LoVo (cell line): ENCODE data around the gene GRM7.

Source experiments
- DNase-seq: peaks from one replicate; pipeline ENCODE4 v3.0.0-alpha.2; 2016; ENCODE audit warnings: low spot score

Gene GRM7

DNA sequence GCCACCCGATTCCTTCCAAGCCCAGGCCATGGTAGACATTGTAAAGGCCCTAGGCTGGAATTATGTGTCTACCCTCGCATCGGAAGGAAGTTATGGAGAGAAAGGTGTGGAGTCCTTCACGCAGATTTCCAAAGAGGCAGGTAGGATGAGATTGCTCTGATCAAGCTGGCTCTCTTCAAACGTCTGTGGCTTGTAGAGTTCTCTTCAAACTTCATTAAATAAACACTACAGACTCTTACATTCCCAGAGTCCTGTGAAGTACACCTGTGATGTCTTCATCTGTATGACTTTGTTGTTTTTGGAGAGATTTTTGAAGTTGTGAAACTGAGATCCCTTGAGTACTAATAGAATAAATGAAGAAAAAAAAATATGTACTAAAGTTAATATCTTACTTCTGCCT, 285.6 kb downstream of the GRM7 start:
- DNase-seq: no peak

DNA sequence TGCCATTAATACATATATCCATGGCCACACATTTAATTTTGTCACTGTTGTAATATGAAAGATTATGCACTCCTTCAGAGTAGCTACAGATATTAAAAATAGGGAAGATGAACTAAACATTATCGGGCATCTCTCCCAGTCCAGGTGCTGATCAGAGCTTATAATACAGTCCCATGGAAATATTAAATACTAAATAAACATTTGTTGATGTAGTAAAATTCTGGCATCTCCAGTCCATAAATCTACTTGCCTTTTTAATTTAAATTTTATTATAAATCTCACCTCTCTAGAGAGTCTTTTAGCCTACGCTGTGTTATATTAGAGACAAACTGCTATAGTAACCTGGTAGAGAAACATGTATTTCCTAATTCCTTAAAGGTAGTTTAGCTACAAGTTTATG, 297.6 kb downstream of the GRM7 start:
- no peak for DNase-seq

DNA sequence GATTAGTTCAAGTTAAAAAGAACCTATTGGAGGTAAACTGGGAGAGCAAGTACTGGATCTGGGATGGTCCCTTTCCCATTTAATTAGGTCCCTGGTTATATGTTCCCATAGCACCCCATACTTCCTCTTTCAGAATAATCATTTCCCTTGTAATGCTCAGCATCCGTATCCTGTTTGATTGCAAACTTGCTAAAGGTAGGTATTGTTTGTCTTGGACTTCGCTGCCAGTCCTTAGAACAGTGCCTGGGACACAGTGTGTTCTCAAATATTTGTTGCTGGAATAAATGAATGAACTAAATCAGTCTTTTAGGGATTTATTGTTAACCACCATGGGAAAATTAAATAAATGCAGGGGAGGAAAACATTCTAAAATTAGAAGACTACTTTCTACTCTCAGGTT, 299.8 kb downstream of the GRM7 start:
- no peak for DNase-seq

DNA sequence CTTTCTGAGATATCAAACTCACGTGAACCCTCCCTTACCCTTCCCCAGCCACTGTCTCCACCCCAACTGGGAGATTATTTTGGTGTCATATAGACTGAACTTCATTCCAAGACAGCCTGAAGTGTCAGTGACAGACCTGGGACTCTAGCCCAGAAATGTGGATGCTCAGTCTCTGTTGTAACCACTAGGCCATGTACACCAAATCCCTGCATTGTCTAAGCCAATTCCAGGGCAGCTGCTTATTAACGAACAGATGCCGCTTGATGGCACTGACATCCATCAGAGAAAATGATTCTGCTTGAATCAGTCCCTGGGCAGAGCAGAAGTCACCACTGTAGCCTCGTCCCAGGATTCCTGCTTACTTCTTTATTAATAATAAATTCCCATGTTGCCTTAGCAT, 305.5 kb downstream of the GRM7 start:
- DNase-seq: no peak

DNA sequence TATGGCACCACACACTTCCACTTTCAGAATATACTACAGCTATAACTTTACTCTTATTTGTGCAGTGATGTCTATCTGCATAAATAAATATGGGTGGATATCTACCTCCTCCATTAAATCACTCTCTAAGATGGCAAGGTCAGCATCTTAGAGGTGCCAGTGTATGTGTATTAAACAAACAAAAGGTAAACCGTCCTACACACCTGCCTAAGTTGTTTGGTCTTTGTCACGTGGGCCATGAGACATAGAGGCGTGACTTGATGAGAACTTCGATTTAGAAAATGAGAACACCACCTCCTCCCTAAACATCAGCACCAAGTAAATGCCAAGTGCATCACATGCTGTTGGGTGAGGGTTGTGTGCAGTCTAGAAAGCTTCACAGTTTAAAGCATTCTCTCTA, 310.6 kb downstream of the GRM7 start:
- no peak for DNase-seq

DNA sequence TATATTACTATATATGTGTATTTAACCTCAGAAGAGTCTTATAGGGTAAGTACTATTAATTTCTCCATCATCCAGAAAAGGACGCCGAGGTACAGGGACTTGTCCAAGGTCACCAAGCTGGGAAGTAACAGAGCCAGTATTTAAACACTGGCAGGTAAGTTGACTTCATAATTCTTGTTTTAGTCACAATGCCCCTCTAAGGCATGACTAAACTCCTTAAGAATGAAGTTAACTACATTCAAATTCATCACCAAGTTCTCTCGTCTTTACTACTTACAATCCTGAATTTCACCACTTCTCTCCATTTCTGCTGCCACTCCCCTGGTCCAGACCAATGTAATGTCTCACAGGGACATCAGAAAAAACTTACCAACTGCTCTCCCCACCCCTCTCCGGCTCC, 312.1 kb downstream of the GRM7 start:
- DNase-seq: no peak

DNA sequence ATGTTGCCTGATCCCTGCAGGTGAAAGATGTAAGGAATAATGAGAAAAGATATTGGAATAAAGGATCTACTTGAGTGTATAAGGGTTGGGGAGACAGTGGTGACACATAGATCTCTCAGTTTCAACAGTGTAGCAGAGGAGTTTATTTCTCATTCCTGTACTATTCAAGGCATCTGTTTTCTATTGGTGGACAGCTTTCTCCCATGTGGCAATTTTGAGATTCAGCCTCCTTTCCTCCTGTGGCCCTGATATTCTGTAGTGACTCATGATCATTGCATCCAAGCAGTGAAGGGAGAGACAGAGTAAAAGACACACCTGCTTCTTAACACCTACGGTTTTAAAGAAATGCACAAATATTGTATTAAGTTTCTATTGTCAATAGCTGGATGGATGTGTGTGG, 327.6 kb downstream of the GRM7 start:
- no peak for DNase-seq

DNA sequence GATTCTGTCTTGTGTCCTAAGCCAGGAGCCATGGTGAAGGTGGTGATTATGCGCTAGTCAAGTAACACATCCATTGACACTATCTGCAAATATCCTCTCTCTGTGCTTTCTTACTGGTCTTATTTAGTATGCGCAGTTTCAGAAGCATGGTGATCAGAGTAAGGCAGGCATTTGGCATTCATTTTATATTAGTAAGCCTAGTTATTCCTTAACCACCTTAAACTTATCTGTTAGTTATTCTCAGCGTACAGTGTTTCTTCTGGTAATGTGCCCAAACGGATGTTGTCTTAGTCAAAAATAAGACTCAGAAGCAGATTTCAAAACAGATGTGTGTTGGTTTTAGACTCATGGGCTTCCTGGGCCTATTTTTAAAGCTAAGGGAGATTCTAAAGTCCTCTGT, 329.2 kb downstream of the GRM7 start:
- DNase-seq: no peak

DNA sequence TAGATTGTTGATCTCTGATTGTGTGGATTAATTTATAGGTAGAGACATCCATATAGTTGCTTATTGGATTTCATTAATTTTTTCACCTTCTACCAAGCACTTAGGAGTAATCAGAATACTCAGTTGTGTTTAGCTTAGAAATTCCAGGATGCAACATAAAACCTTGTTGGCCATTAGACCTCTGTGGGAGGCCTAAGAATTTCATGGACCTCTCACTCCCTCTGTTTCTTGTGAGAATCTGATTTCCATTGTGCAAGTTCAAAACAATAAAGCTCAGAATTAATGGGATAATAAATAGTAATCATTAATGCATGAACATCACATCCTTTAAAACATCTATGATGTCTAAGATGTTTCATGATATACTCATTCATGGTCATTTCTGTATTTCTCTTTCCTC, 332.4 kb downstream of the GRM7 start:
- DNase-seq: no peak

DNA sequence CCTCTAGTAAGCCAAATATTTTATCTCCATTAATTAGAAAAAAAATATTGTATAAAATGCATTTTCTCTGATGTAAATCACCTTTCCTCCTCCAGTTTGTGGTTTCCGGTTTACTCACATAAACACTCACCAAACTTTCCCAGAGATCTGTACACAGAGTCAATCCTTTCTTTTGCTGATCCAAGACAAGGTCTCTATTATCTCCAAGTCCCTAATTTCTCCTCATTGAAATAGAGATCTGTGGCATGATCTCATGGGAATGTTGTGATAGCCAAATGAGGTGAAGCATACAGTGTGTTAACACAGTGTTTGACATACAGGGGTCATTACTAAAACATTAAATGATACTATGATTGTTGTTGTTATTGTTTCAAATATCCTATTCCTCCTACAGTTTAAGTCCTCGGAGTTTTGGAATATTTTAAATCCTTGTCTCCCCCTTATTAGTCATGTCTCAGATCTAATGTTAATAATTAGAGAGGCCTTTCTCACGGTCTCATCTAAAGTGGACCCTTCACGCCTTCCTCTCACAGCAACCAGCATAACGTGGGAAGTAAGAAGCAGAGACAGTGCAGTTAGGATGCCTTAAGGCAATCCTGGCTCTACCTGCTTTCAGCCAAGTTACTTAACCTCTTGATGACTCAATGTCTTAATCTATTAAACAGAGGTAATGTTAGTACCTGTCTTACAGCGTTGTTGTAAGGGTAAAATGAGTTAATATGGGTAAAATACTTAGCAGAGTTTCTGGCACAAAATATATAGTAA, 333.3 kb downstream of the GRM7 start:
- DNase-seq: no peak

DNA sequence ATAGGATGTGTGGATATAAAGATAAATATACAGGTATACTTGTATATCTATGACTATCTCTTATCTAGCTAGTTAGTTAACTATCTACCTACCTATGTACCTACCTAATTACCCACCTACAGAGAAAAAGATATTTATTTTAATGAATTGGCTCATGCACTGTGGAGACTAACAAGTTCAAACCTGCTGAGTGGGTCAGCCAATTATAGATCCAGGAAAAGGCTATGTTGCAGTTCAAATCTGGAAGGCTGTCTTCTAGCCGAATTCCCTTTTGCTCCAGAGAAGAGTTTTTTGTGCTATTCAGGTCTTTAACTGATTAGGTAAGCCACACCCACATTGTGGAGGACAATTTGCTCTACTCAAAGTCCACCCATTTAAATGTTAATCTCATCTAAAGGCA, 335.0 kb downstream of the GRM7 start:
- DNase-seq: no peak

DNA sequence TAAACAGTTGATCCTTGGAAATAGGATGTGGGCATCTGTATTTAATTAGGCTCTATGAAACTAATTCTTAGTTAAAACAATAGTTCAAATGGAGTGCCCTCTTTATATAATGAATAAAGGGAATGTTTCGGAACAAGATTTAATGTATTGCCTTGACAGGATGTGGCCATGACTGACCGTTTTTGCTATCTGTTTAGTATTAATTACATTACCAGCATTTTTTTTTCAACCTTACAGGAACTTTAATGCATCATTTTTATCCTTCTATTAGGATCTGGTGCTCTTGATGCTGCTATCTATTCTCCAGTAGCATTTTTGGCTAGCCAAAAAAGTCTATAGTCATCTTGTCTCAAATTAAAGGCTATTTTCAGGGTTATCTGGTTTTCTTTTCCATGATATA, 340.9 kb downstream of the GRM7 start:
- DNase-seq: no peak

DNA sequence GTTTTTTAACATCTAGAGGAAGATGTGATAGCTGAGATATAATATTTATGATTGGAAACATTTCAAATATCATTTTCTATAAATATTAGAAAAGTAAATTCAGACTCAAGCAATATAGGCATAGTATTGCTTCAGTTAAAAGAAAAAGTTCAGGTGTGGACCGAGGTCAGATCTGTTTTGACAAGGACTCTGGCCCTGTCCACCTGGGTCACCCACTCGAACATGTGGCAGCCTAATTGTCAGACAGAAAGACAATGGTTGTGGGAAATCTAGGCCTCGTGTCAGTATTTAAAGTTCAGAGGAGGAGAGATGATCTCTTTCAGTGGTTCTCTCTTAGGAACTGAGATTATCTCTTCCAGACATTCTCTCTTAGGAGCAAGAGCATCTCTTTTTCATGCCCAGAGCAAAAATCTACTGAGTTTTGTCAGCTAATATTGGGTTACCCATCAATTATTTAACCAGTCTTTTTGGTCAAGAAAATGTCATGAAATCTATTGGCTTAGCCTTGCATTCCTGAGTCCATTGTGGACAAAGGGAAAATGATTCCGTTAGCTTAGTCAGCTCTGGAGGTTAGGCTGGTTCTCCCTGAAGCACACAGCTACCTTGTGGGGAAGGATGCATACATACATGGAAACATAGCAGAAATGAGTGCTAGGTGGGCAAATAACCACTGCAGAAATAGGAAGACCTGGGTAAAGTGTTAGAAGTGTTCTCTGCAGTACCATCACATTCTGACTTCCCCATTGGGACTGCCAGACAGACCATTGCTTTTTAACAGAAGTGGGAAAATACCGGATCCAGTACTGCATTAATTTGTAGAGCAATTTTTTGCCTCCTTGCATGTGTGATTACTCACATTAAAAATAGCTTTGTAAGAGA, 343.3 kb downstream of the GRM7 start:
- DNase-seq: no peak

DNA sequence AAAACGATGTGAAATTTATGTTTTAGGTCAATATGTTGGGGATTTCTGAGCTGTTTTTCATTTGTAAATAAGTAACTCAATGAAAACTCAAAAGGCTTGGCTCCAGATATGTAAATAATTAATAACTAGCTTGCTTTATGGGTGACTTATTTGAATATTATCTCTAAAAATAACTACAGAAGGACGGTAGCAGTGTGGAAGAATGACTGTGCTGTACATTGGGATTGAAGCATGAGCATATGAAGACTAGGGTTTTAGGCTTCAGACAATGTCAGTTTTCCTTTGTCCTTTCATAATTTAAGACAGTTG, 343.9 kb downstream of the GRM7 start:
- DNase-seq: no peak

DNA sequence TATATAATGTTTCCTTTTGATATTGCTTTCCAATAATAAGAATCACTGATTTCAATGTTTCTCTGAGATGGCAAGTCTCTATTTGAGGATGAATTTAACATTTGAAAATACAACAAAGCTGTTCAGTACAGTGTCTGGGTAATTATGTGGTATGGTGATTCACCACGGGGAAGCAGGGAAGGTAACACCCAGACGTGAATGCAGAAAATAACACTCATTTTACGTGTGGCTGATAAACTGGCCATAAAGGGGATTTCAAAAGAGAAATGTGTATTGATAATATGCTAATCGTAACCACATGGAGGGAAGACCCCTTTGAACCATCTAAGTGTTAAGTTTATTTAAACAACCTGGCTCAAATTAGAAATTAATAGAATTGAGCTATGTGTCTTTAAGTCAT, 344.6 kb downstream of the GRM7 start:
- DNase-seq: no peak

DNA sequence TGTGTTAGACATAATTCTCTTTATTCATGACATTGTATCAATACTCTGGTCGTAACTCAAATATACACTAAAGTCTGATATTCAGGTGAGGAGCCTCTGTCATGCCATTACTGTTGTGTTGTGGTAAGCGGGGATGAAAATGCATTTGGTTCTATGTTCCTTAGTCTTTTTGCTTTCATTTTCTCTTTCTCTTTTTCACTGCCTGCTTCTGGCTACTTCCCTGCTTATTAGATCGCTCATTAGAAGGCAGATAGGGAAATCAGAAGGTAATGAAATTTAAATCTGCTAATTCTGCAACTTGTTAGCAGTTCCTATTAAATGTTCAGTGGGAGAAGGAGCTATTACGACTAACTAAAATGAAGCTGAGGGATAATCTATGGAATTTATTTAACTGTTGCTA, 345.0 kb downstream of the GRM7 start:
- no peak for DNase-seq

DNA sequence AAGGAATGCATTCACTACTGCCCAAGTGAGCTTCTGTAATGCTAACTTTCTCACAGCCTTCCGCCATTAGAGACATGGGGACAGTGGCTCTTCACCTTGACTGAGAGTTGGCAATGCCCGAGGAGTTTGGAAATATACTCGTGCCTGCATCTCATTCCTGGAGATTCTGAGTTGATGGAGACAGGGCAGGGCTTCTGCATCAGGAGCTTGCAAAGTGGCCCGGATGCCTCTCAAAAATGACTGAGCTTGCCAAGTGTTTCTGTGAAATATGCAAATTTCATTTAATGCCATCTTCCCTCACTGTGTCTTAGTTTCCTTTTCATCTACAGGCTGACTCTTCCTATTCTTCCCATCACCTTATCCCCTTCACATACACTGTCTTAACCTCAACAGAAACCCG, 346.2 kb downstream of the GRM7 start:
- DNase-seq: no peak

DNA sequence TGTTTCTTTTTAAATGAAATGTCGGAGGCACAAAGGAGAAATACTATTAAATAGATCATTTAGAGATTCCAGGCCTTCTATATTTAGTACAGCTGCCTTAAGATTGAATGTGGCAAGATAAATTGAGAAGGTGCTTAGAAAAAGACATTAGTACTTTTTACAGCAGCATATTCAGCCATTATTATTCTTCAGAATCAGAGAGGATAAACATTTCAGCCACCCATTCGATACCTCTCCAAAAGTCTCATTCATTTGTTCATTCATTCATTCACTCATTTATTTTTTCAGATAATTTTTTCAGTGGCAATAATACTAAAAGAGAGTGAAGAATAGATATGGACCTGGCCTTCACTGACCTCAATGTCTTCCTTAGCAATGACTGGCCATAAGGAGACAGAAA, 347.0 kb downstream of the GRM7 start:
- DNase-seq: no peak

DNA sequence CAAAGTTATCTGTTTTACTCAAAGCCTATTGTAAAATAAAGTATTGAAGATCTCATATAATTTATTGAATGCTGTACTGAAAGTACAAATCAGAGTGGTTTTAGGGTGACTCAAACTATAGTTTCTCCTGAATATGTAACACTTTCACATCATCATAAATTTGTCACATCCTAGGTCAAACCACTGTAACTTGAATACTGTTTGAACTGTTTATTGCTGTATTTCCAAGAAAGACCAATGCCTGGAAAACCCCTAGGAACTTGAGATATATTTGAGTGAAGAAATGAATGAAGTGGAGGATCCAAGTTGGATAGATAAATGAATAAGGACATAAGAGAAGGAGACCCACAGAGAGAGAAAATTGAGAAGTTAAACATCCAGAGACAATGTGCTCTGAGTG, 348.2 kb downstream of the GRM7 start:
- no peak for DNase-seq

DNA sequence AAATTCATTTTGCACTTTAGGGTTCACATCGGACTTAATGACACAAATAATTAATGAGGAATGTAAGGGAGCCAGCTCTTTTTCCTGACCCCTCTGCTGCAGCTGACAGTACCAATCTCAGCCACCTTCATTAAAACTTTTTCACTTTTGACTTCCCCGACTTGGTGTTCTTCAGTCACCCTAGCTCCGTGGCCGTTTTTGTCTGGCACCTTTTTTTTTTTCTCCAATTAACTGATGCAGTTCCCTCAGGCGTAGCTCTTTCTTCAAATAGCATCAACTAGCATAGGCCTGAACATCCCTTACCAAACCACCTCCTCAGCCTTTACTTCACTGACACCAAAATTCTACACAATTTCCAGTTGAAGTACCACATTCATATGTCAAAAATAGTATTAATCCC, 350.8 kb downstream of the GRM7 start:
- DNase-seq: no peak

DNA sequence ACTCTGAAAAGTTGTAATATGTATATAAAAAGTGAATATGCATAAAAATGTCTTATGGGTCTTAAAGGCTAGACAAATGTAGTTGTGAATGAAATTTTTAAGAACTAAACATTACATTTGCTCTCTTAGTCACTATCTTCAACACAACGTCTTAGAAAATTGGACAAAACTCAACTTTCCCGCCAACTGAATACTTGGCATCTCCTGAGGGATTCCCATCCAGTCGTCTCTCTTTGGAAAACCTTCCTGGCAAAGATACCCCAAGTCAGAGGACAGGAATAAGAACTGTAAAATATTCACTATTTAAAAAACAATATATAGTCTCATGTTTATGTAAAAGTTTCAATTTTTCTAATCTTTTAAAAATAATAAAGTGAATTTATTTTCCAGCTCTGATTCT, 354.8 kb downstream of the GRM7 start:
- DNase-seq: no peak

DNA sequence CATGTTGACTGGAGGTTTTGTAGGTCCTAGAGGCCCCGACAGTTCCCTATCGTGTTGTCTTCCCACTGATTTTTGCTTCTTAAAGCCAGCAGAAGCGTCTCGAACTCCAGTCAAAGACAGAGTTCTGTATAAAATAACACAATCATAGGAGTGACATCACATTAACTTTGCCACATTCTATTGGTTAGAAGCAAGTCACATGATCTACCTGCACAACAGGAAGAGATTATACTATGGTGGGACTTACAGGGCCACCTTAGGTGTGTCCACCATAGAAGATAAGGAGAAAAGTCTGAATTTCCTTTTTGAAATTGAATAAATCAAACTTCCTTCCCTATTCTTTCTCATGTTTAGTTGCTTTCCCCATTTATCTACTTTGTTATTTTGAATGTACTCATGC, 365.5 kb downstream of the GRM7 start:
- DNase-seq: no peak

DNA sequence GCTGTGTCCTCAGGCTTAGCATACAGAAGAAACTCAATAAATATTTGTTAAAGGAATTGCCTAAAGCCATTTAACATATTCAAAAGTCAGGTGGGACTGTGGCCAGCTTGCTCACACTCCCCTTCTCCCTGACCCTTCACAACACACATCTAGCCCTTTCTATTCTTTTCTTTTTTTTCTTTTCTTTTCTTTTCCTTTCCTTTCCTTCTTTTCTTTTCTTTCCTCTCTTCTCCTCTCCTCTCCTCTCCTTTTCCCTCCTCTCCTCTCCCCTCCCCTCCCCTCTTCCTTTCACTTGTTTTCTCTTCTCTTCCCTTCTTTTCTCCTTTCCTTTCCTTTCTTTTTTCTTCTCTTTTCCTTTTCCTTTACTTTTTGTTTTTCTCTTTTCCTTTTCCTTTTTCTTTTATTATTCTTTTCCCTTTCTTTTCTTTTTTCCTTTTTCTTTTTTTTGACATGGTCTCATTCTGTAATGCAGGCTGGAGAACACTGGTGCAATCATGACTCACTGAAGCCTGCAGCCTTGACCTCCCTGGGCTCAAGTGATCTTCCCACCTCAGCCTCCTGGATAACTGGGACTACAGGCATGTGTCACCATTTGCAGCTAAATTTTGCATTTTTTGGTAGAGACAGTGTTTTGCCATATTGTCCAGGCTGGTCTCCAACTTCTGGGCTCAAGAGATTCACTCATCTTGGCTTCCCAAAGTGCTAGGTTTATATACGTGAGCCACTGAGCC, 377.8 kb downstream of the GRM7 start:
- no peak for DNase-seq
